ENCODE measurements around the gene ZHX3. TPM values are rescaled to one million over a fixed set of nuclear protein-coding genes. Genes with fewer than 3 reads are reported as not detected.

ZHX3 gene
- polyA plus RNA-seq, 3 donors = 0.58 to 3.2 (median 1.1) TPM

DNA sequence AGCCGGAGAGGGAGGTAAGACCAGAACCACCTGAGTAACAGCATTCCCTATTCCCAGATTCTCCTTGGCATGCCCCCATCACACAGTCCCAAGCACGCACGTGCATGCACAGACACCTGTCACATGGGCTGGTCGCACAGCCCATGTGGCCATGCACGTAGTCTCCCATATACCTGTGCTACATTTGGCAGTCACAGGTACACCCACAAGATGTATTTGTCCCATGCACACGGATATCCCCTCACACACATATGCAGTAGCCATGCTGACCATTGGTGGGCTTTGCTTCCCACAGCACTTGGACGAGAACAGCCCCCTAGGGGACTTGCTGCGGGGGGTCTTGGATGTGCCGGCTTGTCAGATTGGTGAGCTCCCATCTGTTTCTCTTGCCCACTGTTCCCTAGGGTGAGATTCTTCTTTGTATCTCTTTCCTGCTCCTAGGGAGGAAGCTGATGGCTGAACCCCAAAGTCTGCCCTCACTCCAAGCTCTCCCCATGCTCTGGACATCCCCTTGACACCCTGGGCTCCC is 148.3 kb downstream of the ZHX3 start:
- H3K36me3 ChIP-seq (replicated peaks in 1 of 2; ENCODE audit: control insufficient read depth in 1 of 2, insufficient read depth in 2 of 2, low read length in 2 of 2) = no peaks in the 10 kb centered on the region
- WGBS (ENCODE audit: insufficient coverage) = 97% methylated on average over 9 of the region's 9 CpGs
- Mint-ChIP-seq H3K27me3 (ENCODE audit: low read depth in 3 of 3) (peaks cover 31 to 60% (median 40%) of the 10 kb centered on the region in 3 donors), H3K36me3 (peaks cover 9 to 20% of the 10 kb centered on the region in 2 donors), H3K9me3 (peaks cover 0 to 2% (median 0%) of the 10 kb centered on the region in 7 donors), H3K4me3 (peak overlapping the region in 1 of 2 donors; percentile 52), H3K27ac (peak overlapping the region in 1 of 7 donors; percentile 52), H3K4me1 (no peaks in the 10 kb centered on the region)
- no peaks in the 10 kb centered on the region for H4K20me1 ChIP-seq (ENCODE audit: insufficient read depth, low read length)
- no peak overlapping the region for H3K4me3 ChIP-seq (replicated peaks in 1 of 3; ENCODE audit: low read depth in 2 of 3, low read length in 3 of 3)
- no peaks in the 10 kb centered on the region for H3K79me2 ChIP-seq (ENCODE audit: insufficient read depth, low read length)
- H3K27me3 ChIP-seq (ENCODE audit: control insufficient read depth in 2 of 2, insufficient read depth in 2 of 2, low read length in 2 of 2) = peaks cover 0 to 6% of the 10 kb centered on the region in 2 donors
- DNase-seq = no peak
- H3K9me3 ChIP-seq (replicated peaks in 1 of 2; ENCODE audit: control insufficient read depth in 1 of 2, insufficient read depth in 1 of 2, low read length in 2 of 2) = no peaks in the 10 kb centered on the region
- H2AFZ ChIP-seq (ENCODE audit: insufficient read depth, low read depth, low read length, poor library complexity, severe bottlenecking) = no peak overlapping the region
- no peak overlapping the region for H3K27ac ChIP-seq (ENCODE audit: low read depth in 1 of 2, low read length in 2 of 2)
- TF ChIP-seq, protein P1, sequence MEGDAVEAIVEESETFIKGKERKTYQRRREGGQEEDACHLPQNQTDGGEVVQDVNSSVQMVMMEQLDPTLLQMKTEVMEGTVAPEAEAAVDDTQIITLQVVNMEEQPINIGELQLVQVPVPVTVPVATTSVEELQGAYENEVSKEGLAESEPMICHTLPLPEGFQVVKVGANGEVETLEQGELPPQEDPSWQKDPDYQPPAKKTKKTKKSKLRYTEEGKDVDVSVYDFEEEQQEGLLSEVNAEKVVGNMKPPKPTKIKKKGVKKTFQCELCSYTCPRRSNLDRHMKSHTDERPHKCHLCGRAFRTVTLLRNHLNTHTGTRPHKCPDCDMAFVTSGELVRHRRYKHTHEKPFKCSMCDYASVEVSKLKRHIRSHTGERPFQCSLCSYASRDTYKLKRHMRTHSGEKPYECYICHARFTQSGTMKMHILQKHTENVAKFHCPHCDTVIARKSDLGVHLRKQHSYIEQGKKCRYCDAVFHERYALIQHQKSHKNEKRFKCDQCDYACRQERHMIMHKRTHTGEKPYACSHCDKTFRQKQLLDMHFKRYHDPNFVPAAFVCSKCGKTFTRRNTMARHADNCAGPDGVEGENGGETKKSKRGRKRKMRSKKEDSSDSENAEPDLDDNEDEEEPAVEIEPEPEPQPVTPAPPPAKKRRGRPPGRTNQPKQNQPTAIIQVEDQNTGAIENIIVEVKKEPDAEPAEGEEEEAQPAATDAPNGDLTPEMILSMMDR (IDR thresholded peaks at IDR 0.05) = no peak
- H3K9ac ChIP-seq (ENCODE audit: insufficient read depth, low read length, poor library complexity, severe bottlenecking) = no peak overlapping the region
- no peak overlapping the region for H3K4me2 ChIP-seq (replicated peaks; ENCODE audit: extremely low read depth, low read length, poor library complexity, severe bottlenecking)
- intact Hi-C loops (cut with micrococcal nuclease) = no loop called here
- no peaks in the 10 kb centered on the region for H3K4me1 ChIP-seq (ENCODE audit: control insufficient read depth in 1 of 2, insufficient read depth in 2 of 2, low read length in 2 of 2)

DNA sequence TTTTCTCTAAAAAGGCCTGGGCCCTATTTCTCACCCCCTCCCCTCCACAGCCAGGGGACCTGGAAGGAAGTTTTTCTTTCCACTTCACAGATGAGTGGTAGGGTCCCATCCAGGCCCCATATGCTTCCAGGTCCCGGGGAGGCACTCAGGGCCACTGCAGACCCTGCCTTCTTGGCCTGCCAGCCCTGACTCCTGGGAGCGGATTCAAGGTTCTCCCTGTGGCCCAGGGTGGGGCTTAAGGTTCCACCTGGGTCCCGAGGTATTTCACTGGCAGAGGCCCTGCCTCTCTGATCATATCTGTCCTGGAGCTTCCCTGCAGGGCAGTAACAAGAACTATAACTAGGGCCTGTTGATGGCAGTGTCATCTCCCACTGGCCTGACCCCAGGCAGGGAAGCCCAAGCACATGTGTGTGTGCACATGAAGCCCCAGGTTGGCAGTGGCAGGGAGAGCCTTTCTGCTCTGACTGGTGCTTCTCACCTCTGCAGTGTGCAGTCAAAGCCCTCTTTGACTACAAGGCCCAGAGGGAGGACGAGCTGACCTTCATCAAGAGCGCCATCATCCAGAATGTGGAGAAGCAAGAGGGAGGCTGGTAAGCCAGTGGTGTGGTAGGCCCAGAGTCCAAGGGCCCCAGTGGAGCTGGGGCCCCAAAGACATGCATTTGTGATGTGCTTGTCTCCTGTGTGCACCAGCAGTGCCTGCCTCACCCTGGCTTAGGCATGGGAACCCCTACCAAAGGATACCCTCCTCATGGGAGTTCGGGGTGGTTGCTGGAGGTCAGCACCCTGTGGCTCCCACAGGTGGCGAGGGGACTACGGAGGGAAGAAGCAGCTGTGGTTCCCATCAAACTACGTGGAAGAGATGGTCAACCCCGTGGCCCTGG is 149.0 kb downstream of the ZHX3 start:
- TF ChIP-seq, protein P1 (IDR thresholded peaks at IDR 0.05) = no peak
- no peaks in the 10 kb centered on the region for H3K79me2 ChIP-seq (ENCODE audit: insufficient read depth, low read length)
- peaks cover 0 to 2% (median 0%) of the 10 kb centered on the region in 7 donors for H3K9me3 Mint-ChIP-seq
- no peak overlapping the region for H3K27ac Mint-ChIP-seq
- peaks cover 37 to 62% (median 40%) of the 10 kb centered on the region in 3 donors for H3K27me3 Mint-ChIP-seq (ENCODE audit: low read depth in 3 of 3)
- intact Hi-C loops (cut with micrococcal nuclease) = no loop called here
- no peak overlapping the region for H3K4me3 Mint-ChIP-seq
- no peak overlapping the region for H3K27ac ChIP-seq (ENCODE audit: low read depth in 1 of 2, low read length in 2 of 2)
- H4K20me1 ChIP-seq (ENCODE audit: insufficient read depth, low read length) = no peaks in the 10 kb centered on the region
- peaks cover 0 to 6% of the 10 kb centered on the region in 2 donors for H3K27me3 ChIP-seq (ENCODE audit: control insufficient read depth in 2 of 2, insufficient read depth in 2 of 2, low read length in 2 of 2)
- H3K4me1 Mint-ChIP-seq = no peaks in the 10 kb centered on the region
- H3K4me2 ChIP-seq (replicated peaks; ENCODE audit: extremely low read depth, low read length, poor library complexity, severe bottlenecking) = no peak overlapping the region
- no peaks in the 10 kb centered on the region for H3K9me3 ChIP-seq (replicated peaks in 1 of 2; ENCODE audit: control insufficient read depth in 1 of 2, insufficient read depth in 1 of 2, low read length in 2 of 2)
- H2AFZ ChIP-seq (ENCODE audit: insufficient read depth, low read depth, low read length, poor library complexity, severe bottlenecking) = no peak overlapping the region
- peaks cover 8 to 25% of the 10 kb centered on the region in 2 donors for H3K36me3 Mint-ChIP-seq
- DNase-seq = no peak
- no peaks in the 10 kb centered on the region for H3K36me3 ChIP-seq (replicated peaks in 1 of 2; ENCODE audit: control insufficient read depth in 1 of 2, insufficient read depth in 2 of 2, low read length in 2 of 2)
- no peak overlapping the region for H3K4me3 ChIP-seq (replicated peaks in 1 of 3; ENCODE audit: low read depth in 2 of 3, low read length in 3 of 3)
- no peak overlapping the region for H3K9ac ChIP-seq (ENCODE audit: insufficient read depth, low read length, poor library complexity, severe bottlenecking)
- H3K4me1 ChIP-seq (ENCODE audit: control insufficient read depth in 1 of 2, insufficient read depth in 2 of 2, low read length in 2 of 2) = no peaks in the 10 kb centered on the region
- WGBS (ENCODE audit: insufficient coverage) = 83% methylated on average over 8 of the region's 10 CpGs

All from CD14-positive monocyte (primary cell).